ENCODE data around the gene MLYCD.

MLYCD gene

DNA sequence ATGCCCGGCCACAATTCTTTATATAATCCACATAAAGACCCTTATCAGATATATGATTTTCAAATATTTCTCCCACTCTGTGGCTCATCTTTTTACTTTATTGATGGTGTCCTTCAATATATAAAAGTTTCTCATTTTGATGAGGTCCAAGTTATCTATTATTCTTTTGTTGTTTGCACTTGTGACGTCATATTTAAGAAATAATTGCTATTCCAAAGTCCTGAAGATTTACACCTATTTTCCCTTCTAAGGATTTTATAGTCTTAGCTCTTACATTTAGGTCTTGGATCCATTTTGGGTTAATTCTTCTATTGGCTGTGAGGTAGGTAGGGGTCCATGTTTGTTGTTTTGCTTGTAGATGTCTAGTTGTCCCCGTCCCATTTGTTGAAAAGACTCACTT, 3.0 kb upstream of the MLYCD start:
- no peak for TF ChIP-seq CTCF (IDR thresholded peaks at IDR 0.05; ENCODE audit: insufficient read depth, low read depth, low read length, missing control alignments)
- DNase-seq (ENCODE audit: low read depth), result no peak
- H3K4me3 ChIP-seq (ENCODE audit: low read depth, low read length), result no peak overlapping the region

DNA sequence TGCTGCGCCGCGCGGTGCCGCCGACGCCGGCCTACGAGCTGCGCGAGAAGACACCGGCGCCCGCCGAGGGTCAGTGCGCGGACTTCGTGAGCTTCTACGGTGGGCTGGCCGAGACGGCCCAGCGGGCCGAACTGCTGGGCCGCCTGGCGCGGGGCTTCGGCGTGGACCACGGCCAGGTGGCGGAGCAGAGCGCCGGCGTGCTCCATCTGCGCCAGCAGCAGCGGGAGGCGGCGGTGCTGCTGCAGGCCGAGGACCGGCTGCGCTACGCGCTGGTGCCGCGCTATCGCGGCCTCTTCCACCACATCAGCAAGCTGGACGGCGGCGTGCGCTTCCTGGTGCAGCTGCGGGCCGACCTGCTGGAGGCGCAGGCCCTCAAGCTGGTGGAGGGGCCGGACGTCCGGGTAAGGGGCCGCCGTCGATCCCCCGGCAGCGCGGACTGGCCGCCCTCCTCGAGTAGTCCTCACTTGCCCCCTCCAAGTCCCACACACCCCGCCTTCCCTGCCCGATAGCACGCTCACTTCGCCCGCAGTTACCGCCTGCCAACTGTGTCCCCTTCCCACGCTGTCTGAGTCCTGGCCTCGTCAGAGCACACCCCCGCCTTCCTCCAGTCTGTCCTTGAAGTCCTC, 470 bp downstream of the MLYCD start:
- peak; percentile 70 for DNase-seq (ENCODE audit: low read depth)
- no peak for TF ChIP-seq CTCF (IDR thresholded peaks at IDR 0.05; ENCODE audit: insufficient read depth, low read depth, low read length, missing control alignments)

GRCh38 chr16:83899978-83900377, 1.1 kb downstream of the MLYCD start:
- DNase-seq (ENCODE audit: low read depth), result no peak

More for the DNA sequence above, 470 bp downstream of the MLYCD start:
- H3K4me3 ChIP-seq (ENCODE audit: low read depth, low read length), result peak overlapping the region; percentile 62

DNA sequence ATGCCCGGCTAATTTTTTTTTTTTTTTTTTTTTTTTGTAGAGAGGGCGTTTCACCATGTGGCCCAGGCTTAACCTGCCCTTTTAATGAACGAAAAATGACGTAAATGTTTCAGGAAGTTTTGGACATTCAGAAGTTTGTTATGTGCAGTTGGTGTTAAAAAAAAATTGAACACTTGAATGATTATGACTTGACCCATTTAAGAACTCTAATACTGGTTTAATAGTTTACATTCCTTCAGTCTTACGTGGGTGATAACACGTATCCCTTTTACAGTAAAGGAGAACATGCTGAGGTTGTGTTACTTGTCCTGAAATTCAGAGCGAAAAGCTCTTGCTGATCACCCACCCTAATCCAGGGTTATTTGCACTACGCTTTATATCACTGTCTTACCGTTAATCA, 1.7 kb downstream of the MLYCD start:
- TF ChIP-seq CTCF (IDR thresholded peaks at IDR 0.05; ENCODE audit: insufficient read depth, low read depth, low read length, missing control alignments), result no peak
- no peak for DNase-seq (ENCODE audit: low read depth)
- no peak overlapping the region for H3K4me3 ChIP-seq (ENCODE audit: low read depth, low read length)

More at GRCh38 chr16:83899978-83900377, 1.1 kb downstream of the MLYCD start:
- TF ChIP-seq CTCF (IDR thresholded peaks at IDR 0.05; ENCODE audit: insufficient read depth, low read depth, low read length, missing control alignments), result no peak
- H3K4me3 ChIP-seq (ENCODE audit: low read depth, low read length), result peak overlapping the region; percentile 62

DNA sequence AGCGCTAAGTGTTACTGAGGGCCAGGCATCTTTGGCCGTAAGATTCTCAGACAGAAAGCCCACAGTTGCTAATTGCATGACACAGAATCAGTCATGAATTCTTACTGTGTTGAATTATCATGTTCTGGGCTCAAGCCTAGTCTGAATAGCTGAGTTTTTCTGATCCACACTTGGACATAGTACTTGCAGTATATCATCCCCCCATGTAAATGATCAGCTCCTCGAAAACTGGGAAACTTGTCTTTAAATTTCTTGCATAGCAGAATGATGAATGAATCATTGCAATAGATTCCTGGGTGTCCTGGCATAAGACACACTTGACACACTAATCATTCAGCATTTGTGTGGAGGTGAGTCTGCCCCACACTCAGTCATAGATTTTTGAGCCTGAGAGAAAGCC, 2.2 kb downstream of the MLYCD start:
- DNase-seq (ENCODE audit: low read depth), result no peak
- H3K4me3 ChIP-seq (ENCODE audit: low read depth, low read length), result no peak overlapping the region
- no peak for TF ChIP-seq CTCF (IDR thresholded peaks at IDR 0.05; ENCODE audit: insufficient read depth, low read depth, low read length, missing control alignments)

GRCh38 chr16:83903751-83904150, 4.8 kb downstream of the MLYCD start:
- no peak for DNase-seq (ENCODE audit: low read depth)
- TF ChIP-seq CTCF (IDR thresholded peaks at IDR 0.05; ENCODE audit: insufficient read depth, low read depth, low read length, missing control alignments), result no peak
- H3K4me3 ChIP-seq (ENCODE audit: low read depth, low read length), result no peak overlapping the region

- no peak overlapping the region for H3K4me3 ChIP-seq (ENCODE audit: low read depth, low read length)
- TF ChIP-seq CTCF (IDR thresholded peaks at IDR 0.05; ENCODE audit: insufficient read depth, low read depth, low read length, missing control alignments), result no peak
- no peak for DNase-seq (ENCODE audit: low read depth)
These were observed 7.8 kb downstream of the MLYCD start for GRCh38 chr16:83906683-83907082.

Data from GM12865 (cell line).